DND-41 (cell line): ENCODE results near the gene ADAM10.

Experiments used
- CTCF ChIP-seq: IDR thresholded peaks from 2 replicates; pipeline ENCODE4 v1.5.1; 2012; ENCODE audit warnings: borderline replicate concordance, low read length, moderate library complexity, mild to moderate bottlenecking; ENCODE audit not compliant: poor library complexity, severe bottlenecking; ENCODE audit errors: extremely low read depth
- EZH2 ChIP-seq: IDR thresholded peaks from 3 replicates; pipeline ENCODE4 v1.6.1; 2012; ENCODE audit warnings: borderline replicate concordance, low read depth, mild to moderate bottlenecking, moderate library complexity, low read length, inconsistent platforms; ENCODE audit not compliant: severe bottlenecking

- no peak for TF ChIP-seq CTCF
- no peak for TF ChIP-seq EZH2
Measured at GRCh38 chr15:58639002-58639756, 110.3 kb downstream of the ADAM10 start.
